H9 (cell line): ENCODE measurements around the gene KRTAP10-10. TPM values are rescaled to one million over a fixed set of nuclear protein-coding genes. Genes with fewer than 3 reads are reported as not detected.
A peak's percentile ranks its signal among the peaks of the same experiment; 100 is the strongest.

Source experiments
- DNase-seq: peaks from one replicate; pipeline ENCODE4 v3.0.0-alpha.2; 2017
- H2AFZ ChIP-seq: one replicate; pipeline ENCODE4 v1.6.1; 2013; ENCODE audit warnings: mild to moderate bottlenecking, low read length, control low read depth, moderate library complexity
- H2AK5ac ChIP-seq: 2 replicates; pipeline ENCODE4 v1.6.1; 2013; ENCODE audit warnings: low read length, control low read depth, mixed read lengths; ENCODE audit not compliant: insufficient read length
- H2BK120ac ChIP-seq: one replicate; pipeline ENCODE4 v1.6.1; 2013; ENCODE audit warnings: low read depth, mild to moderate bottlenecking, low read length, control low read depth, inconsistent platforms; ENCODE audit not compliant: poor library complexity, severe bottlenecking
- H2BK12ac ChIP-seq: 2 replicates; pipeline ENCODE4 v1.6.1; 2013; ENCODE audit warnings: low read length, control low read depth, mixed read lengths, low read depth; ENCODE audit not compliant: insufficient read length
- H2BK15ac ChIP-seq: 2 replicates; pipeline ENCODE4 v1.6.1; 2013; ENCODE audit warnings: low read depth, low read length, control low read depth
- H2BK20ac ChIP-seq: one replicate; pipeline ENCODE4 v1.6.1; 2013; ENCODE audit warnings: low read depth, mild to moderate bottlenecking, low read length, control low read depth, inconsistent platforms; ENCODE audit not compliant: poor library complexity, severe bottlenecking
- H2BK5ac ChIP-seq: 2 replicates; pipeline ENCODE4 v1.6.1; 2013; ENCODE audit warnings: low read length, control low read depth, mixed read lengths; ENCODE audit not compliant: insufficient read length
- H3K14ac ChIP-seq: 2 replicates; pipeline ENCODE4 v1.6.1; 2013; ENCODE audit warnings: low read length, control low read depth; ENCODE audit not compliant: insufficient read depth
- H3K18ac ChIP-seq: 2 replicates; pipeline ENCODE4 v1.6.1; 2013; ENCODE audit warnings: low read depth, mild to moderate bottlenecking, mixed read lengths, low read length, control low read depth; ENCODE audit not compliant: insufficient read length
- H3K23ac ChIP-seq: 2 replicates; pipeline ENCODE4 v1.6.1; 2013; ENCODE audit warnings: low read length, control low read depth, mixed read lengths, low read depth; ENCODE audit not compliant: insufficient read length
- H3K23me2 ChIP-seq: 2 replicates; pipeline ENCODE4 v1.6.1; 2013; ENCODE audit warnings: low read depth, mild to moderate bottlenecking, mixed read lengths, low read length, control low read depth; ENCODE audit not compliant: insufficient read length, poor library complexity, severe bottlenecking
- H3K27ac ChIP-seq: 2 replicates; pipeline ENCODE4 v1.5.1; 2013; ENCODE audit warnings: low read length, control low read depth, mixed read lengths, low read depth; ENCODE audit not compliant: insufficient read length
- H3K27me3 ChIP-seq: 2 replicates; pipeline ENCODE4 v1.6.1; 2013; ENCODE audit warnings: low read length, control low read depth, inconsistent platforms; ENCODE audit not compliant: insufficient read depth
- H3K4ac ChIP-seq: 2 replicates; pipeline ENCODE4 v1.6.1; 2013; ENCODE audit warnings: low read depth, mild to moderate bottlenecking, control low read depth, inconsistent platforms, low read length, moderate library complexity
- H3K4me1 ChIP-seq: 2 replicates; pipeline ENCODE4 v1.6.1; 2013; ENCODE audit warnings: low read length, control low read depth, inconsistent platforms; ENCODE audit not compliant: insufficient read depth
- H3K4me2 ChIP-seq: 2 replicates; pipeline ENCODE4 v1.6.1; 2013; ENCODE audit warnings: low read length, control low read depth, mixed read lengths; ENCODE audit not compliant: insufficient read length, insufficient read depth
- H3K56ac ChIP-seq: 2 replicates; pipeline ENCODE4 v1.6.1; 2013; ENCODE audit warnings: low read depth, mild to moderate bottlenecking, mixed read lengths, low read length, control low read depth; ENCODE audit not compliant: insufficient read length
- H3K79me1 ChIP-seq: 2 replicates; pipeline ENCODE4 v1.6.1; 2013; ENCODE audit warnings: low read depth, mild to moderate bottlenecking, moderate library complexity, low read length, control low read depth, inconsistent platforms; ENCODE audit not compliant: insufficient read depth, poor library complexity, severe bottlenecking
- H3K79me2 ChIP-seq: 2 replicates; pipeline ENCODE4 v1.6.1; 2013; ENCODE audit warnings: low read length, control low read depth, inconsistent platforms; ENCODE audit not compliant: insufficient read depth
- H3K9ac ChIP-seq: 2 replicates; pipeline ENCODE4 v1.6.1; 2013; ENCODE audit warnings: low read length, control low read depth, mixed read lengths; ENCODE audit not compliant: insufficient read length; ENCODE audit errors: extremely low read depth
- H3K9me3 ChIP-seq: one replicate; pipeline ENCODE4 v1.6.1; 2013; ENCODE audit warnings: low read depth, low read length, inconsistent platforms; ENCODE audit not compliant: control insufficient read depth
- H3T11ph ChIP-seq: one replicate; pipeline ENCODE4 v1.6.1; 2013; ENCODE audit warnings: mild to moderate bottlenecking, low read length, control low read depth, inconsistent platforms
- H4K20me1 ChIP-seq: one replicate; pipeline ENCODE4 v1.6.1; 2013; ENCODE audit not compliant: control insufficient read depth, insufficient read length, insufficient read depth
- H4K5ac ChIP-seq: 2 replicates; pipeline ENCODE4 v1.6.1; 2013; ENCODE audit warnings: low read depth, mild to moderate bottlenecking, mixed read lengths, low read length, control low read depth; ENCODE audit not compliant: insufficient read length
- H4K8ac ChIP-seq: replicated peaks from 2 replicates; pipeline ENCODE4 v1.6.1; 2013; ENCODE audit warnings: low read length, control low read depth, mixed read lengths, low read depth; ENCODE audit not compliant: insufficient read length
- H4K91ac ChIP-seq: 2 replicates; pipeline ENCODE4 v1.6.1; 2013; ENCODE audit warnings: low read depth, mild to moderate bottlenecking, moderate library complexity, mixed read lengths, low read length, control low read depth; ENCODE audit not compliant: insufficient read length
- H3K27ac Mint-ChIP-seq, 3 experiments: 2 replicates in 2 of 3; 3 replicates in 1 of 3; pipeline ENCODE4 v1.8.0; 2020 to 2021; ENCODE audit warnings: mixed read lengths in 3 of 3, mild to moderate bottlenecking in 1 of 3, moderate library complexity in 1 of 3
- H3K27me3 Mint-ChIP-seq: 2 replicates; pipeline ENCODE4 v1.8.0; 2021; ENCODE audit warnings: low read depth, mild to moderate bottlenecking, moderate library complexity, mixed read lengths
- H3K36me3 Mint-ChIP-seq, 3 experiments: 2 replicates in 2 of 3; 3 replicates in 1 of 3; pipeline ENCODE4 v1.8.0; 2020 to 2021; ENCODE audit warnings: low read depth in 3 of 3, mixed read lengths in 3 of 3; ENCODE audit not compliant: insufficient read depth in 1 of 3
- H3K4me1 Mint-ChIP-seq, 2 experiments: 2 replicates each; pipeline ENCODE4 v1.8.0; 2020; ENCODE audit warnings: mixed read lengths in 2 of 2
- H3K4me3 Mint-ChIP-seq, 2 experiments: 2 replicates in 1 of 2; 3 replicates in 1 of 2; pipeline ENCODE4 v1.8.0; 2020 to 2021; ENCODE audit warnings: mild to moderate bottlenecking in 2 of 2, mixed read lengths in 2 of 2, moderate library complexity in 1 of 2
- H3K9me3 Mint-ChIP-seq, 2 experiments: 2 replicates in 1 of 2; 3 replicates in 1 of 2; pipeline ENCODE4 v1.8.0; 2020; ENCODE audit warnings: mild to moderate bottlenecking in 2 of 2, mixed read lengths in 2 of 2, moderate library complexity in 1 of 2
- CTCF ChIP-seq: fragments of 200-600 bp; sonication (generic); conservative IDR thresholded peaks from 3 replicates; pipeline ENCODE4 v1.8.0; 2021; ENCODE audit warnings: antibody characterized with exemption, mild to moderate bottlenecking
- WGBS: extraction: QIAGEN DNeasy Blood & Tissue Kit; methylation state at CpG from one replicate; pipeline ENCODE4 v1.1.7; 2013; ENCODE audit warnings: missing lambda C conversion rate, low lambda C conversion rate, mixed read lengths; ENCODE audit not compliant: insufficient read length; ENCODE audit errors: extremely low coverage; 5-methylcytosine and 5-hydroxymethylcytosine counted together
- long read RNA-seq: library from polyadenylated mRNA; unstranded; transcript quantifications from one replicate; pipeline ENCODE4 v2.0.0, GENCODE V29; 2020
- total RNA-seq: library from RNA; stranded (reverse); gene quantifications from 2 replicates; pipeline ENCODE4 v1.2.1, GENCODE V29; 2021

The KRTAP10-10 gene
- total RNA-seq = not detected in 2 replicates
- long read RNA-seq = 0 reads

GRCh38 chr21:44637018-44637850 is at the start of gene KRTAP10-10:
Gene KRTAP10-10, plus strand, starts transcription at chr21:44637356. Its CDS starts 62 bp downstream, at chr21:44637418.
- H4K91ac ChIP-seq = no peak within 1 kb of the TSS
- no peak within 1 kb of the TSS for H2AFZ ChIP-seq
- no peaks in the 10 kb centered on the region for H3K23me2 ChIP-seq
- Mint-ChIP-seq H3K36me3 (peaks cover 0 to 2% (median under 1%) of the 10 kb centered on the region in 3 experiments; a peak in 3 of 7 replicates), H3K27ac (peak within 1 kb of the TSS in 2 of 3 experiments; percentile 80 to 90; a peak in 3 of 7 replicates), H3K4me1 (peaks cover 9 to 11% of the 10 kb centered on the region in 2 experiments), H3K4me3 (no peak within 1 kb of the TSS), H3K27me3 (peaks cover 11% of the 10 kb centered on the region), H3K9me3 (peaks cover 9% of the 10 kb centered on the region in 2 experiments; a peak in 3 of 5 replicates)
- no peaks in the 10 kb centered on the region for H3K9me3 ChIP-seq
- H4K8ac ChIP-seq = no peak within 1 kb of the TSS
- H3K4ac ChIP-seq = no peak within 1 kb of the TSS
- H2AK5ac ChIP-seq = no peak within 1 kb of the TSS
- no peaks in the 10 kb centered on the region for H3K79me2 ChIP-seq
- H2BK120ac ChIP-seq = no peak within 1 kb of the TSS
- no peak within 1 kb of the TSS for H3K4me2 ChIP-seq
- no CpG with 5 or more reads among the region's 21 CpGs for WGBS
- H3K23ac ChIP-seq = no peak within 1 kb of the TSS
- no peak within 1 kb of the TSS for H3K56ac ChIP-seq
- no peak within 1 kb of the TSS for H3K18ac ChIP-seq
- no peak within 1 kb of the TSS for H2BK12ac ChIP-seq
- no peak within 1 kb of the TSS for H2BK20ac ChIP-seq
- no peaks in the 10 kb centered on the region for H3K79me1 ChIP-seq
- H3T11ph ChIP-seq = no peak within 1 kb of the TSS
- H2BK15ac ChIP-seq = no peak within 1 kb of the TSS
- no peak for TF ChIP-seq CTCF
- H3K14ac ChIP-seq = peak within 1 kb of the TSS; percentile 72; the same call in 1 of the 2 replicates
- no peaks in the 10 kb centered on the region for H3K4me1 ChIP-seq
- H2BK5ac ChIP-seq = no peak within 1 kb of the TSS
- no peak within 1 kb of the TSS for H4K5ac ChIP-seq
- DNase-seq = peak; percentile 28
- H4K20me1 ChIP-seq = no peaks in the 10 kb centered on the region
- H3K9ac ChIP-seq = no peak within 1 kb of the TSS
- no peak within 1 kb of the TSS for H3K27ac ChIP-seq
- H3K27me3 ChIP-seq = no peaks in the 10 kb centered on the region
